Activated CD8-positive, alpha-beta memory T cell treated with anti-CD3 and anti-CD28 coated beads, Interleukin-2, amount 50 U/mL, for 1 hour (primary cell): ENCODE data around the gene RARA.

Source experiments
- DNase-seq: peaks from one replicate; pipeline ENCODE4 v3.0.0-alpha.2; 2020; ENCODE audit errors: extremely low read depth

RARA gene

GRCh38 chr17:40345994-40346764, 37.2 kb downstream of the RARA start:
- DNase-seq: no peak

- no peak for DNase-seq
Measured at GRCh38 chr17:40346765-40347158, 37.8 kb downstream of the RARA start.

GRCh38 chr17:40347319-40348135, 38.5 kb downstream of the RARA start:
- no peak for DNase-seq

GRCh38 chr17:40348136-40348504, 39.1 kb downstream of the RARA start:
- no peak for DNase-seq

GRCh38 chr17:40348562-40349476, 39.8 kb downstream of the RARA start:
- no peak for DNase-seq

GRCh38 chr17:40349477-40349894, 40.5 kb downstream of the RARA start:
- DNase-seq: no peak

- no peak for DNase-seq
Measured at GRCh38 chr17:40349895-40350688, 41.1 kb downstream of the RARA start.

- DNase-seq: no peak
Measured at GRCh38 chr17:40350689-40351358, 41.8 kb downstream of the RARA start.

- DNase-seq: no peak
Measured at GRCh38 chr17:40351359-40352236, 42.6 kb downstream of the RARA start.

GRCh38 chr17:40352237-40352778, 43.3 kb downstream of the RARA start:
- DNase-seq: no peak

GRCh38 chr17:40352779-40353394, 43.9 kb downstream of the RARA start:
- no peak for DNase-seq

GRCh38 chr17:40354221-40355122, 45.5 kb downstream of the RARA start:
- no peak for DNase-seq

- DNase-seq: no peak
Measured at GRCh38 chr17:40355123-40355803, 46.3 kb downstream of the RARA start.

GRCh38 chr17:40355804-40356758, 47.1 kb downstream of the RARA start:
- no peak for DNase-seq

- no peak for DNase-seq
Measured at GRCh38 chr17:40356990-40357881, 48.3 kb downstream of the RARA start.
